Progenitor cell of endocrine pancreas (in vitro differentiated cells): Measurements from ENCODE around the gene CCR7. TPM values are rescaled to one million over a fixed set of nuclear protein-coding genes. Genes with fewer than 3 reads are reported as not detected.

ENCODE experiments used
- DNase-seq: peaks from one replicate; pipeline ENCODE4 v3.0.0; 2021; ENCODE audit warnings: low spot score; ENCODE audit not compliant: unreplicated experiment
- H3K27ac Mint-ChIP-seq: 2 replicates; pipeline ENCODE4 v1.8.0; 2021; ENCODE audit warnings: mild to moderate bottlenecking, moderate library complexity, mixed read lengths
- H3K27me3 Mint-ChIP-seq: 2 replicates; pipeline ENCODE4 v1.8.0; 2021; ENCODE audit warnings: mixed read lengths
- H3K36me3 Mint-ChIP-seq: 2 replicates; pipeline ENCODE4 v1.8.0; 2022; ENCODE audit warnings: mixed read lengths; ENCODE audit not compliant: insufficient read depth
- H3K4me1 Mint-ChIP-seq: 2 replicates; pipeline ENCODE4 v1.8.0; 2021; ENCODE audit warnings: low read depth, mixed read lengths
- H3K4me3 Mint-ChIP-seq: 2 replicates; pipeline ENCODE4 v1.8.0; 2021; ENCODE audit warnings: low read depth, mild to moderate bottlenecking, moderate library complexity, mixed read lengths
- H3K9me3 Mint-ChIP-seq: 2 replicates; pipeline ENCODE4 v1.8.0; 2021; ENCODE audit warnings: low read depth, mixed read lengths
- total RNA-seq: library from RNA; stranded (reverse); gene quantifications from 2 replicates; pipeline ENCODE4 v1.2.1, GENCODE V29; 2021
- TF ChIP-seq, protein P1 (sequence below): fragments of 200-600 bp; sonication (generic); IDR thresholded peaks from one replicate; pipeline ENCODE4 v1.5.0; 2021; ENCODE audit warnings: antibody characterized with exemption, mild to moderate bottlenecking; ENCODE audit not compliant: unreplicated experiment

Gene CCR7
- total RNA-seq, 1 donor from 2014 or later: not detected

DNA sequence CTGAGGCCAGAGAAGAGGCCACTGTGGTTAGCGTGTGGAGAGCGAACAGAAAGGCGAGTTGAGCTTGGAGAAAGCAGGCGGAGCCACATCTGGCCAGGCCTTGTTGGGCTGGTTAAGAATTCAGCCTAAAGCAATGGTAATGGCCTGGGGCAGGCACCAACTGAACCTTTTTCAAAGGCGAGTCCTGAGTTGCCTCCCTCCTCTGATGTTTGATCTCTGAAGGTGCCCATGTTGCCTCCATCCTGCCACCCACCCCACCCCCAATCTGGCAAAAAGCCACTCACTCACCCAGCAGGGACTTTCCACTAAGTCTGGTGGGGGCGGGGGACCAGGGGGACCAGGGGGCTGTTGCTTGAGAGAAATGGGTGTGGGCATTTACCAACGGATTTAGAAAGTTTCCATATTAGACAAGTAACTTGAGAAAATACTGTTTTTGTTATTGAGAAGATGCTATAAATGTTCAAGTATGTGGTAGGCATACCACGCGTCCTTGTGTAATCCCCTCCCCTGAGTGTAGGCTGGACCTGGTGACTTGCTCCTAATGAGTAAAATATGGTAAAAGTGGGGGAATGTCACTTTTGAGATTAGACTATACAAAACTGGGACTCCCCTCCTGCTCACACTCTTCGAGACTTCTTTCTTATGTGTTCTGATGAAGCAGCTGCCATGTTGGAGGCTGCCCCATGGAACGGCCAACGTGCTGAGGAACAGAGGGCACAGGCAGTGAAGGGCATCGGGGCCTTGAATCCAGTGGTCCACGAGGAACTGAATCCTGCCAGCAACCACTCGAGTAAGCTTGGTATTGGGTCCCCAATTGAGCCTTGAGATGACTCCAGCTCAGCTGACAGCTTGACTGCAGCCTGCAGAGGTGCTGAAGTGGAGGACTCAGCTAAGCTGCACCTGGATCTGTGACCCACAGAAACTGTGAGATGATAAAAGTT, 34.0 kb downstream of the CCR7 start:
- TF ChIP-seq, protein P1, sequence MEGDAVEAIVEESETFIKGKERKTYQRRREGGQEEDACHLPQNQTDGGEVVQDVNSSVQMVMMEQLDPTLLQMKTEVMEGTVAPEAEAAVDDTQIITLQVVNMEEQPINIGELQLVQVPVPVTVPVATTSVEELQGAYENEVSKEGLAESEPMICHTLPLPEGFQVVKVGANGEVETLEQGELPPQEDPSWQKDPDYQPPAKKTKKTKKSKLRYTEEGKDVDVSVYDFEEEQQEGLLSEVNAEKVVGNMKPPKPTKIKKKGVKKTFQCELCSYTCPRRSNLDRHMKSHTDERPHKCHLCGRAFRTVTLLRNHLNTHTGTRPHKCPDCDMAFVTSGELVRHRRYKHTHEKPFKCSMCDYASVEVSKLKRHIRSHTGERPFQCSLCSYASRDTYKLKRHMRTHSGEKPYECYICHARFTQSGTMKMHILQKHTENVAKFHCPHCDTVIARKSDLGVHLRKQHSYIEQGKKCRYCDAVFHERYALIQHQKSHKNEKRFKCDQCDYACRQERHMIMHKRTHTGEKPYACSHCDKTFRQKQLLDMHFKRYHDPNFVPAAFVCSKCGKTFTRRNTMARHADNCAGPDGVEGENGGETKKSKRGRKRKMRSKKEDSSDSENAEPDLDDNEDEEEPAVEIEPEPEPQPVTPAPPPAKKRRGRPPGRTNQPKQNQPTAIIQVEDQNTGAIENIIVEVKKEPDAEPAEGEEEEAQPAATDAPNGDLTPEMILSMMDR: no peak
- Mint-ChIP-seq H3K36me3 (no peaks in the 10 kb centered on the region), H3K4me3 (no peak overlapping the region), H3K9me3 (no peaks in the 10 kb centered on the region), H3K27ac (no peak overlapping the region), H3K27me3 (peaks cover 14% of the 10 kb centered on the region), H3K4me1 (peaks cover 2% of the 10 kb centered on the region)
- no peak for DNase-seq

GRCh38 chr17:40530531-40530994, 34.7 kb downstream of the CCR7 start:
- Mint-ChIP-seq H3K9me3 (no peaks in the 10 kb centered on the region), H3K4me3 (no peak overlapping the region), H3K36me3 (no peaks in the 10 kb centered on the region), H3K27me3 (peaks cover 8% of the 10 kb centered on the region), H3K4me1 (peaks cover 2% of the 10 kb centered on the region), H3K27ac (peak overlapping the region; percentile 62)
- TF ChIP-seq, protein P1: no peak
- DNase-seq: no peak

DNA sequence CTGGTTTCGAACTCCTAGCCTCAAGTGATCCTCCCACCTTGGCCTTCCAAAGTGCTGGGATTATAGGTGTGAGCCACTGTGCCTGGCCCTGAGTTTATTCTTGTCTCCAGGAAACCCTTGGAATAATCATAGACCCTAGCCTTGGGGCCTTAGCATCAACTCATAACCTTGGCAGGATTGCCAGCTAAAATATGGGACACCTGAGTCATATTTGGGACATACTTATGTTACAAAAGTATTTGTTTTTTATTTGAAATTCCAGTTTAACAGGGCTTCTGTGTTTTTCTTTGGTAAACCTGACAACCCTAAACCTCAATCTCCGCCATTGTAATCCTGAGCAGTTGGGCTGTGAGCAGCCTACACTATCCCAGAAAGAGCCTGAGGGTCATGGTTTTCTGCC, 35.3 kb downstream of the CCR7 start:
- peaks cover 5% of the 10 kb centered on the region for H3K9me3 Mint-ChIP-seq
- H3K36me3 Mint-ChIP-seq: no peaks in the 10 kb centered on the region
- peaks cover 2% of the 10 kb centered on the region for H3K4me1 Mint-ChIP-seq
- H3K27ac Mint-ChIP-seq: no peak overlapping the region
- TF ChIP-seq, protein P1: no peak
- no peak overlapping the region for H3K4me3 Mint-ChIP-seq
- no peak for DNase-seq
- H3K27me3 Mint-ChIP-seq: peaks cover 8% of the 10 kb centered on the region

- Mint-ChIP-seq H3K4me3 (no peak overlapping the region), H3K27me3 (peaks cover 8% of the 10 kb centered on the region), H3K36me3 (no peaks in the 10 kb centered on the region), H3K4me1 (peaks cover 2% of the 10 kb centered on the region), H3K9me3 (peaks cover 9% of the 10 kb centered on the region), H3K27ac (no peak overlapping the region)
- TF ChIP-seq, protein P1: no peak
- DNase-seq: no peak
Observed at GRCh38 chr17:40528692-40529417, 36.4 kb downstream of the CCR7 start.

DNA sequence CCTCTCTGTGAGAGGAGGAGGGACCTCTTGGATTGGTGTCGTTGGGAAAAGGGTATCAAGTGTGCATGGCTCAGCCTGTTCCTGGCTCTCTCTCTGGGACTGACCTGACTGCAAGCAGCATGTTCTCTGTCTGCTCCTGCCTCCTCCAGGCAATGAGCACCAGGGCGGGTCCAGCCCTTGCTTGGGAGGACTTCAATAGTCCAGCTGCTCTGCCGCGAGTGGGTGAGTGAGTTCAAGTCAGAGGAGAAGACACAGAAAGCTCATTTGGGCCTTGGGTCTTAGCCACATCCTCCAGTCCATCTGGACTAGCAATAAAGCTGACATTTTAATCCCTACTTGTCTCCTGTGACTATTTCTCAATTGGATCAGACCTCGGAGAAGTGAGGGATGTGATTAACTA, 38.6 kb downstream of the CCR7 start:
- TF ChIP-seq, protein P1: no peak
- Mint-ChIP-seq H3K27me3 (peaks cover 14% of the 10 kb centered on the region), H3K4me1 (no peaks in the 10 kb centered on the region), H3K36me3 (no peaks in the 10 kb centered on the region), H3K27ac (no peak overlapping the region), H3K9me3 (peaks cover 9% of the 10 kb centered on the region), H3K4me3 (no peak overlapping the region)
- no peak for DNase-seq
